HepG2 (cell line): Measurements from ENCODE around the gene PMS1. TPM values are rescaled to one million over a fixed set of nuclear protein-coding genes. Genes with fewer than 3 reads are reported as not detected.

Experiments
- ATAC-seq: fragments of 200-7000 bp; cut with Tn5 transposase; 3 replicates; pipeline ENCODE4 v1.9.1; 2020; ENCODE audit warnings: mild to moderate bottlenecking, moderate library complexity
- BruUV-seq: library from RNA; stranded (reverse); fragments of 400-500 nt; replicated peaks from 2 replicates; lab custom pipeline; 2021; lab: Mats Ljungman, UMichigan
- CTCF ChIA-PET: fragments of 300-600 bp; formaldehyde crosslinking; extraction: SDS; loops from one replicate; lab custom pipeline; 2021; ENCODE audit warnings: low total read pairs, inconsistent platforms, low intra/inter-chr PET ratio; lab: Yijun Ruan, JAX
- POLR2A ChIA-PET: fragments of 350-600 bp; sonication (Branson Sonifier 250); formaldehyde crosslinking; loops from one replicate; lab custom pipeline; 2020; ENCODE audit warnings: antibody characterized with exemption, inconsistent platforms; lab: Yijun Ruan, JAX
- DNase-seq: peaks from one replicate; pipeline ENCODE4 v3.0.0-alpha.2; 2015; ENCODE audit warnings: low spot score
- FAIRE-seq: peaks from 3 replicates; lab custom pipeline; 2011; peaks lifted over from hg19 to GRCh38; lab: Jason Lieb, UNC
- H2AFZ ChIP-seq: one replicate; pipeline ENCODE4 v1.6.1; 2011; ENCODE audit warnings: low read length, inconsistent platforms
- H3K27ac ChIP-seq: fragments of 300-600 bp; 3 replicates; pipeline ENCODE4 v1.8.0; 2011; ENCODE audit warnings: mixed run types, mild to moderate bottlenecking, mixed read lengths, low read length, inconsistent platforms; ENCODE audit not compliant: insufficient read depth; ENCODE audit errors: extremely low read length
- H3K27me3 ChIP-seq, 2 experiments: fragments of 200-600 bp in 1 of 2; 2 replicates in 1 of 2; 3 replicates in 1 of 2; pipeline versions ENCODE4 v1.6.0 to v1.8.0; 2011; ENCODE audit warnings: low read length in 2 of 2, mild to moderate bottlenecking in 2 of 2, moderate library complexity in 2 of 2, inconsistent platforms in 1 of 2; ENCODE audit not compliant: insufficient read depth in 2 of 2, control insufficient read depth in 1 of 2
- H3K36me3 ChIP-seq, 2 experiments: fragments of 200-600 bp in 1 of 2; replicated peaks in 1 of 2; 2 replicates in 1 of 2; 3 replicates in 1 of 2; pipeline versions ENCODE4 v1.5.1 to v1.8.0; 2011; ENCODE audit warnings: low read length in 2 of 2, inconsistent platforms in 1 of 2; ENCODE audit not compliant: insufficient read depth in 2 of 2, control insufficient read depth in 1 of 2
- H3K4me1 ChIP-seq: 2 replicates; pipeline ENCODE4 v1.5.1; 2012; ENCODE audit warnings: low read length, inconsistent platforms; ENCODE audit not compliant: insufficient read depth
- H3K4me2 ChIP-seq: 2 replicates; pipeline ENCODE4 v1.6.0; 2011; ENCODE audit warnings: low read depth, low read length, inconsistent platforms
- H3K4me3 ChIP-seq, 3 experiments: fragments of 200-600 bp in 1 of 3; sonication (generic), shearing (Covaris generic) in 1 of 3; replicated peaks in 1 of 3; 2 replicates each; pipeline ENCODE4 v1.5.1; 2011 to 2016; ENCODE audit warnings: low read length in 3 of 3, inconsistent platforms in 2 of 3, low read depth in 2 of 3, mild to moderate bottlenecking in 2 of 3, control low read depth in 1 of 3, mixed read lengths in 1 of 3; ENCODE audit not compliant: insufficient read depth in 1 of 3
- H3K79me2 ChIP-seq: one replicate; pipeline ENCODE4 v1.6.1; 2011; ENCODE audit warnings: low read length, inconsistent platforms; ENCODE audit not compliant: insufficient read depth
- H3K9ac ChIP-seq: 2 replicates; pipeline ENCODE4 v1.6.0; 2011; ENCODE audit warnings: mild to moderate bottlenecking, low read depth, low read length, inconsistent platforms; ENCODE audit not compliant: insufficient read depth
- H3K9me3 ChIP-seq: 2 replicates; pipeline ENCODE4 v1.5.1; 2012; ENCODE audit warnings: mild to moderate bottlenecking, low read length
- H4K20me1 ChIP-seq: 2 replicates; pipeline ENCODE4 v1.6.0; 2011; ENCODE audit warnings: inconsistent platforms, mild to moderate bottlenecking, low read length, moderate library complexity; ENCODE audit not compliant: insufficient read depth
- AKAP8 ChIP-seq: sonication (generic); formaldehyde crosslinking; IDR thresholded peaks from 2 replicates; pipeline ENCODE4 v1.5.1; 2020; ENCODE audit warnings: mild to moderate bottlenecking, missing genetic modification reagents
- ARNTL ChIP-seq: sonication (generic); formaldehyde crosslinking; IDR thresholded peaks from 2 replicates; pipeline ENCODE4 v1.4.0; 2020; ENCODE audit warnings: mild to moderate bottlenecking, missing genetic modification reagents
- CHD4 ChIP-seq: fragments of 200-600 bp; sonication (generic); IDR thresholded peaks from 2 replicates; pipeline ENCODE4 v1.7.0; 2017; ENCODE audit warnings: mild to moderate bottlenecking, low read length, borderline replicate concordance
- ELF3 ChIP-seq: IDR thresholded peaks from 2 replicates; pipeline ENCODE4 v1.6.1; 2016; ENCODE audit warnings: missing genetic modification reagents, missing compliant biosample characterization
- HES4 ChIP-seq: sonication (generic); formaldehyde crosslinking; IDR thresholded peaks from 2 replicates; pipeline ENCODE4 v1.9.0; 2021; ENCODE audit warnings: mild to moderate bottlenecking, missing genetic modification reagents, borderline replicate concordance
- HOXD1 ChIP-seq: sonication (generic); formaldehyde crosslinking; IDR thresholded peaks from 2 replicates; pipeline ENCODE4 v1.5.0; 2020; ENCODE audit warnings: missing genetic modification reagents
- IRX3 ChIP-seq: sonication (generic); formaldehyde crosslinking; IDR thresholded peaks from 2 replicates; pipeline ENCODE4 v1.8.1; 2023; ENCODE audit warnings: mild to moderate bottlenecking, low read depth, missing genetic modification reagents, borderline replicate concordance
- MBD4 ChIP-seq: IDR thresholded peaks from 2 replicates; pipeline ENCODE4 v1.6.1; 2012; ENCODE audit warnings: low read length, inconsistent platforms, borderline replicate concordance
- MBNL3 ChIP-seq: fragments of 250-450 bp; sonication (Bioruptor Pico); conservative IDR thresholded peaks from 2 replicates; pipeline ENCODE4 v1.8.0; 2022; ENCODE audit warnings: mild to moderate bottlenecking, inconsistent platforms
- MYC ChIP-seq: sonication (generic); formaldehyde crosslinking; IDR thresholded peaks from 2 replicates; pipeline ENCODE4 v1.9.0; 2021; ENCODE audit warnings: missing genetic modification reagents, borderline replicate concordance
- PAX8 ChIP-seq: sonication (generic); formaldehyde crosslinking; IDR thresholded peaks from 2 replicates; pipeline ENCODE4 v1.8.0; 2022; ENCODE audit warnings: mild to moderate bottlenecking, missing genetic modification reagents, borderline replicate concordance
- PPARG ChIP-seq: conservative IDR thresholded peaks from 2 replicates; pipeline ENCODE4 v1.6.1; 2016; ENCODE audit warnings: missing biosample characterization, missing genetic modification reagents
- SKI ChIP-seq: fragments of 450-650 bp; IDR thresholded peaks from one replicate; pipeline ENCODE4 v1.6.1; 2018; ENCODE audit warnings: mild to moderate bottlenecking; ENCODE audit not compliant: partially characterized antibody
- WIZ ChIP-seq: sonication (generic); formaldehyde crosslinking; IDR thresholded peaks from 2 replicates; pipeline ENCODE4 v1.5.1; 2020; ENCODE audit warnings: mild to moderate bottlenecking, missing genetic modification reagents
- ZC3H13 ChIP-seq: sonication (generic); formaldehyde crosslinking; IDR thresholded peaks from 2 replicates; pipeline ENCODE4 v1.8.1; 2023; ENCODE audit warnings: mild to moderate bottlenecking, missing genetic modification reagents, moderate library complexity
- ZFP1 ChIP-seq: IDR thresholded peaks from 2 replicates; pipeline ENCODE4 v1.6.1; 2016
- ZHX2 ChIP-seq, 2 experiments: sonication (generic) in 1 of 2; formaldehyde crosslinking in 1 of 2; IDR thresholded peaks; 2 replicates each; pipeline versions ENCODE4 v1.6.1 to v1.9.0; 2014 to 2022; ENCODE audit warnings: antibody characterized with exemption in 1 of 2, borderline replicate concordance in 1 of 2, inconsistent platforms in 1 of 2, low read depth in 1 of 2, missing genetic modification reagents in 1 of 2
- ZNF274 ChIP-seq: sonication (generic); formaldehyde crosslinking; IDR thresholded peaks from 2 replicates; pipeline ENCODE4 v1.5.1; 2020; ENCODE audit warnings: mild to moderate bottlenecking, missing genetic modification reagents
- ZNF296 ChIP-seq: sonication (generic); formaldehyde crosslinking; conservative IDR thresholded peaks from 2 replicates; pipeline ENCODE4 v1.5.0; 2020; ENCODE audit warnings: mild to moderate bottlenecking, missing genetic modification reagents
- ZNF672 ChIP-seq: sonication (generic); formaldehyde crosslinking; IDR thresholded peaks from 2 replicates; pipeline ENCODE4 v1.8.1; 2022; ENCODE audit warnings: missing genetic modification reagents
- ZNF737 ChIP-seq: sonication (generic); formaldehyde crosslinking; IDR thresholded peaks from 2 replicates; pipeline ENCODE4 v1.5.0; 2020; ENCODE audit warnings: missing genetic modification reagents, mild to moderate bottlenecking, borderline replicate concordance
- ZSCAN25 ChIP-seq: sonication (generic); formaldehyde crosslinking; IDR thresholded peaks from 2 replicates; pipeline ENCODE4 v1.8.0; 2022; ENCODE audit warnings: mild to moderate bottlenecking, missing genetic modification reagents
- ZSCAN9 ChIP-seq: IDR thresholded peaks from 2 replicates; pipeline ENCODE4 v1.6.1; 2016; ENCODE audit warnings: borderline replicate concordance
- WGBS: methylation state at CpG from one replicate; pipeline ENCODE4 v1.1.6; 2017; ENCODE audit warnings: low lambda C conversion rate; 5-methylcytosine and 5-hydroxymethylcytosine counted together
- in situ Hi-C: cut with HindIII; loops from 2 replicates; pipeline ENCODE4 v1.10.0; 2017; ENCODE audit warnings: low pct_unique_long_range_greater_than_20kb; ENCODE audit not compliant: extremely low pct_ligation_motif_present
- intact Hi-C: fragments of 100-400 bp; cut with micrococcal nuclease; formaldehyde crosslinking; loops from one replicate; pipeline ENCODE4 v1.10.0; 2022; ENCODE audit not compliant: unreplicated experiment
- polyA plus RNA-seq, 8 experiments: library from polyadenylated mRNA; depleted of rRNA in 3 of 8; stranded (reverse) in 7 of 8; unstranded in 1 of 8; fragments of >200 nt; fragmentation: Illumina TruSeq in 4 of 8; extraction: Trizol in 4 of 8; gene quantifications; 2 replicates each; pipeline versions ENCODE4 v1.2.1 to v1.2.3, GENCODE V29; 2011 to 2016; ENCODE audit warnings: low read depth in 4 of 8, missing spikeins in 1 of 8, mixed read lengths in 1 of 8; ENCODE audit not compliant: insufficient read depth in 1 of 8
- total RNA-seq, 5 experiments: library from RNA; depleted of rRNA; stranded (reverse); fragments of >200 nt; fragmentation: Illumina TruSeq; extraction: Trizol; gene quantifications; 2 replicates each; pipeline ENCODE4 v1.2.3, GENCODE V29; 2016; ENCODE audit warnings: low read depth in 1 of 5

Gene PMS1
- total and polyA plus RNA-seq, 2 of the 13 experiments (the other 11 are each of a cell fraction or from before 2014, with no cell fraction given) = 14.6 to 39.9 TPM

GRCh38 chr2:189896809-189897208 is 112.6 kb downstream of the PMS1 start:
- in situ Hi-C loops = no loop called here
- H2AFZ ChIP-seq = no peak overlapping the region
- DNase-seq = peak; percentile 52
- TF ChIP-seq ZNF274 (no peak), PAX8 (CRISPR knock-in tag) (no peak), ZFP1 (no peak), CHD4 (no peak), HOXD1 (CRISPR knock-in tag) (no peak), MYC (CRISPR knock-in tag) (no peak), MBD4 (no peak), ELF3 (CRISPR knock-in tag) (peak; percentile 74), ZNF737 (CRISPR knock-in tag) (no peak), ZHX2 (IDR thresholded peaks at IDR 0.05; ENCODE audit: low read depth) (no peak), ZHX2 (CRISPR knock-in tag; IDR thresholded peaks at IDR 0.05; ENCODE audit: borderline replicate concordance) (no peak), ZSCAN9 (CRISPR knock-in tag) (no peak), AKAP8 (CRISPR knock-in tag) (no peak), SKI (no peak), HES4 (CRISPR knock-in tag) (no peak), WIZ (CRISPR knock-in tag) (no peak), IRX3 (CRISPR knock-in tag) (no peak), ZNF296 (CRISPR knock-in tag) (no peak), PPARG (CRISPR knock-in tag) (no peak), ARNTL (CRISPR knock-in tag) (no peak), ZNF672 (no peak), MBNL3 (no peak), ZC3H13 (no peak), ZSCAN25 (CRISPR knock-in tag) (no peak)

More at GRCh38 chr2:189896809-189897208, 112.6 kb downstream of the PMS1 start:
- Histone ChIP-seq H4K20me1 (no peaks in the 10 kb centered on the region), H3K4me3 (no peak overlapping the region), H3K79me2 (no peaks in the 10 kb centered on the region), H3K4me1 (peaks cover 16% of the 10 kb centered on the region; the same call in 1 of the 2 replicates), H3K9me3 (no peaks in the 10 kb centered on the region), H3K27me3 (no peaks in the 10 kb centered on the region), H3K36me3 (no peaks in the 10 kb centered on the region), H3K4me2 (no peak overlapping the region), H3K27ac (no peak overlapping the region), H3K9ac (no peak overlapping the region)
- no TSS peak for BruUV-seq
- ChIA-PET CTCF (no interaction called here), POLR2A (no interaction called here)
- WGBS = 2% methylated on average over 1 of the region's 1 CpG
- ATAC-seq (peak; percentile 72), FAIRE-seq (no peak)
- intact Hi-C loops = no loop called here
